GM10266 (cell line): ENCODE measurements around the gene WNT4.

Source experiments
- DNase-seq: peaks from one replicate; pipeline ENCODE4 v3.0.0; 2012; ENCODE audit errors: extremely low spot score
- CTCF ChIP-seq: IDR thresholded peaks from 2 replicates; pipeline ENCODE4 v1.5.1; 2012; ENCODE audit warnings: mild to moderate bottlenecking, low read depth; ENCODE audit not compliant: control insufficient read depth, insufficient read depth; ENCODE audit errors: missing control alignments

The WNT4 gene

GRCh38 chr1:22090867-22091266 lies 52.0 kb downstream of the WNT4 start:
- TF ChIP-seq CTCF, result no peak
- no peak for DNase-seq

DNA sequence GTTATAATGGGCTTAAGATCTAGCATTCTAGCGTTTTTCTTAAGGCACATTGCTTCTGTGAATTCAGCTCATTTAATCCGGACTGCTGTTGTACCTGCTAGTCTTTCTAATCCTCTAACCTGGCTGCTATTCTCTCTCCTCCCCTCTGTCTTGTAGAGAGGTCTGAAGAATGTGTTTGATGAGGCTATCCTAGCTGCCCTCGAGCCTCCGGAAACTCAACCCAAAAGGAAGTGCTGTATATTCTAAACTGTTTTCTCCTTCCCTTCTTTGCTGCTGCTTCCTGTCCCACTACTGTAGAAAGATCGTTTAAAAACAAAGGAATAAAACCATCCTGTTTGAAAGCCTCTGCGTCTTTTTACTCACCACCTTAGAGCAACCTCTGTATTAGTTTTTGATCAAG lies 53.1 kb downstream of the WNT4 start:
- no peak for TF ChIP-seq CTCF
- no peak for DNase-seq

DNA sequence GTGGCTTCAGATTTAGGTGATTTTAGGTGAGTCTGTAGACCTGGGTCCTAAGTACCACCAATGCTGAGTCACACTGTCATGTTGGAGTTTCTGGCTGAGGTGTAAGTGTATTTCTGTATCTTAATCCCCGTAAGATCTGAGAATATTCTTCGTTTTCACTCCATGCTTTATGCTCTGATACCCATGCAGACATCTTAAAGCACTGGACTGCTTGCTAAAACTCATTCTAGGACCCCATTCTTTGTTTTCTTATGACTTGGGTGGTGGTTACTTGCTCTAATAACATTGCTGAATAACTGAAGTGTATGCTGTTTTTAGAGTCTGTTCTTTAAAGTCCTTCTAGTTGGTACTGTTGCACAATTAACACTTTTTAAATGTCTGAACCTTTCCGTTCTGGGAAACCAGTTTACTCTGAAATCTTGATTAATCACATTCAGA lies 53.7 kb downstream of the WNT4 start:
- TF ChIP-seq CTCF, result no peak

DNA sequence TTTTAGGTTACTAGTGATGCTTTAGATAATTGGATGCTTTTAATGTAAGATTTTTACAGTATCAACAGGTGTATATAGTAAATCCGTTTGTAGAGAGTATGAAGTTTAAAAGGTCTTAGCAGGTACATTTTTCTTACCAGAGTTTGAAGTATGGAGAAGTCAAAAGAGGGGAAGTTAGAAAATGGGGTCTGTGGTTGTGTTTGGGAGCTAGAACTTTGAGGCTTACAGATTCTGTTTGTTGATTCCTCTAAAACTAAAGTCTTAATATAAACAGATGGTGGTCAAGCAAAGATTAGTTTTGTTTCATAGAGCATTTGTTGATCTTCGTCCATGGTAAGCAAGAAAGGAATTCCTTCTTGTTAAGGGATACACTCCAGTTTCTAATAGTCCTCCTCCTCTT lies 54.6 kb downstream of the WNT4 start:
- DNase-seq, result no peak
- TF ChIP-seq CTCF, result no peak

More for the DNA sequence above, 53.7 kb downstream of the WNT4 start:
- no peak for DNase-seq

GRCh38 chr1:22080191-22080590 lies 62.7 kb downstream of the WNT4 start:
- no peak for DNase-seq
- TF ChIP-seq CTCF, result no peak

GRCh38 chr1:22078133-22078532 lies 64.8 kb downstream of the WNT4 start:
- no peak for DNase-seq
- TF ChIP-seq CTCF, result no peak

GRCh38 chr1:22077728-22078127 lies 65.2 kb downstream of the WNT4 start:
- DNase-seq, result no peak

More at GRCh38 chr1:22077728-22078127, 65.2 kb downstream of the WNT4 start:
- no peak for TF ChIP-seq CTCF
